ENCODE data around the gene KDM4C. TPM values are rescaled to one million over a fixed set of nuclear protein-coding genes. Genes with fewer than 3 reads are reported as not detected.

The KDM4C gene
- total and polyA plus RNA-seq, 2 of the 8 experiments (the other 6 are each of a cell fraction or from before 2014, with no cell fraction given): 13.0 to 26.1 TPM

GRCh38 chr9:6864102-6864501 lies 106.3 kb downstream of the KDM4C start:
- POLR2A ChIA-PET (ENCODE audit: partially characterized antibody): interaction anchor here (0.6 kb wide), 1 partner anchor 921 kb away, joined by 4 read pairs; no protein-coding TSS in a partner anchor
- WGBS, 2 experiments (ENCODE audit: extremely low coverage in 1 of 2, insufficient coverage in 1 of 2, insufficient read length in 1 of 2, insufficient replicate concordance in 2 of 2, low coverage in 1 of 2, low lambda C conversion rate in 2 of 2, missing lambda C conversion rate in 1 of 2): 100% methylated on average over 1 of the region's 1 CpG; no CpG with 5 or more reads in 1 of the 2 experiments
- TF ChIP-seq CTBP2 (IDR thresholded peaks at IDR 0.05; ENCODE audit: borderline replicate concordance, insufficient read depth, insufficient read length, low read length) (no peak), MAX (IDR thresholded peaks at IDR 0.05) (no peak), TAF1 (IDR thresholded peaks at IDR 0.05; ENCODE audit: low read depth, low read length) (no peak), ASH2L (IDR thresholded peaks at IDR 0.05; ENCODE audit: low read length) (no peak), EP300 (IDR thresholded peaks at IDR 0.05; ENCODE audit: borderline replicate concordance in 1 of 2, low read depth in 2 of 2, low read length in 2 of 2) (no peak), POLR2A (IDR thresholded peaks at IDR 0.05; ENCODE audit: control extremely low read depth in 1 of 2, low read depth in 2 of 2, low read length in 2 of 2) (no peak), POU5F1 (IDR thresholded peaks at IDR 0.05; ENCODE audit: low read depth, low read length) (no peak), KDM5A (IDR thresholded peaks at IDR 0.05; ENCODE audit: low read length) (no peak), PHF8 (conservative IDR thresholded peaks at IDR 0.05; ENCODE audit: low read depth, low read length) (no peak), RNF2 (IDR thresholded peaks at IDR 0.05; ENCODE audit: borderline replicate concordance, low read depth, low read length, missing control alignments, poor library complexity, severe bottlenecking) (no peak), JUND (IDR thresholded peaks at IDR 0.05; ENCODE audit: low read length) (no peak), SAP30 (IDR thresholded peaks at IDR 0.05; ENCODE audit: insufficient read depth, insufficient replicate concordance, low read length) (no peak), GTF2F1 (IDR thresholded peaks at IDR 0.05; ENCODE audit: borderline replicate concordance, low read depth, low read length) (no peak)

More at GRCh38 chr9:6864102-6864501, 106.3 kb downstream of the KDM4C start:
- H3K18ac ChIP-seq (ENCODE audit: extremely low read depth, low read length): no peak overlapping the region
- peaks cover 0 to 6% (median 1%) of the 10 kb centered on the region in 4 experiments; a peak in 3 of 8 replicates for H3K36me3 ChIP-seq (ENCODE audit: control insufficient read depth in 2 of 4, insufficient read depth in 4 of 4, low read length in 3 of 4)
- H3K27ac ChIP-seq (ENCODE audit: low read depth, low read length): no peak overlapping the region
- peaks cover 0 to 11% of the 10 kb centered on the region in 2 experiments; a peak in 1 of 4 replicates for H3K9me3 ChIP-seq (ENCODE audit: insufficient read depth in 2 of 2, low read depth in 1 of 2, low read length in 1 of 2)
- no peak for DNase-seq (ENCODE audit: low read depth in 1 of 2, low spot score in 2 of 2)
- H3K4me3 ChIP-seq (ENCODE audit: extremely low read depth in 1 of 4, insufficient read depth in 2 of 4, low read depth in 3 of 4, low read length in 4 of 4): no peak overlapping the region
- no peaks in the 10 kb centered on the region for H3K27me3 ChIP-seq (replicated peaks in 1 of 4; ENCODE audit: control insufficient read depth in 3 of 4, extremely low read depth in 1 of 4, insufficient read depth in 3 of 4, low read length in 3 of 4)
- H2AK5ac ChIP-seq (ENCODE audit: low read depth, low read length): no peak overlapping the region
- no peak overlapping the region for H3K23ac ChIP-seq (ENCODE audit: insufficient read length)
- H3K23me2 ChIP-seq (ENCODE audit: low read depth, low read length): no peaks in the 10 kb centered on the region
- no peak overlapping the region for H3K4ac ChIP-seq (replicated peaks; ENCODE audit: insufficient read length, low read depth, low read length)
- no peak overlapping the region for H2BK20ac ChIP-seq (ENCODE audit: low read length)
- H3K9ac ChIP-seq (replicated peaks in 1 of 4; ENCODE audit: extremely low read depth in 1 of 4, low read depth in 3 of 4, low read length in 3 of 4): no peak overlapping the region
- no peak overlapping the region for H3K56ac ChIP-seq (replicated peaks; ENCODE audit: insufficient read length, low read depth, low read length)
- no peak overlapping the region for H4K5ac ChIP-seq (ENCODE audit: insufficient read length, low read depth, low read length)
- CTCF ChIA-PET (ENCODE audit: partially characterized antibody): interaction anchor here (1.4 kb wide), 1 partner anchor 37 kb away, joined by 4 read pairs; no protein-coding TSS in a partner anchor
- H3K4me2 ChIP-seq (ENCODE audit: insufficient read depth in 1 of 2, low read depth in 2 of 2, low read length in 2 of 2): no peak overlapping the region
- no peaks in the 10 kb centered on the region for H4K20me1 ChIP-seq (replicated peaks in 1 of 2; ENCODE audit: control insufficient read depth in 1 of 2, insufficient read depth in 2 of 2, low read length in 2 of 2)
- H3K4me1 ChIP-seq (replicated peaks in 1 of 4; ENCODE audit: control insufficient read depth in 3 of 4, insufficient read depth in 4 of 4, low read length in 3 of 4): peaks cover 0 to under 1% (median 0%) of the 10 kb centered on the region in 4 experiments; a peak in 1 of 7 replicates
- H2BK5ac ChIP-seq (ENCODE audit: low read depth, low read length): no peak overlapping the region
- no peak for FAIRE-seq
- no peak overlapping the region for H2BK15ac ChIP-seq (ENCODE audit: low read length)
- H3K79me1 ChIP-seq (ENCODE audit: low read depth, low read length): no peaks in the 10 kb centered on the region
- H4K91ac ChIP-seq (replicated peaks; ENCODE audit: insufficient read length, low read length): no peak overlapping the region
- no peak overlapping the region for H3K14ac ChIP-seq (ENCODE audit: insufficient read length)
- H2BK120ac ChIP-seq (replicated peaks; ENCODE audit: low read depth, low read length): no peak overlapping the region
- H4K8ac ChIP-seq (ENCODE audit: extremely low read depth, insufficient read depth, low read length): no peak overlapping the region
- no peaks in the 10 kb centered on the region for H3K79me2 ChIP-seq (ENCODE audit: control insufficient read depth in 1 of 2, insufficient read depth in 2 of 2, low read length in 2 of 2)
- no peak overlapping the region for H2BK12ac ChIP-seq (ENCODE audit: low read depth, low read length)
- no peak overlapping the region for H2AFZ ChIP-seq (ENCODE audit: low read length)

Measured in H1 (cell line).